DMS 273 (cell line): ENCODE results near the gene PGLYRP1.
A peak's percentile ranks its signal among the peaks of the same experiment; 100 is the strongest.

Experiments
- DNase-seq: peaks from one replicate; lab custom pipeline; 2025; ENCODE audit not compliant: unreplicated experiment; lab: John Stamatoyannopoulos, UW

Gene PGLYRP1, protein sequence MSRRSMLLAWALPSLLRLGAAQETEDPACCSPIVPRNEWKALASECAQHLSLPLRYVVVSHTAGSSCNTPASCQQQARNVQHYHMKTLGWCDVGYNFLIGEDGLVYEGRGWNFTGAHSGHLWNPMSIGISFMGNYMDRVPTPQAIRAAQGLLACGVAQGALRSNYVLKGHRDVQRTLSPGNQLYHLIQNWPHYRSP

GRCh38 chr19:46022431-46023310, at the start of gene PGLYRP1:
TSS of gene PGLYRP1 (minus strand) at chr19:46023053. CDS start at chr19:46023021, 32 bp downstream.
- DNase-seq, result no peak

DNA sequence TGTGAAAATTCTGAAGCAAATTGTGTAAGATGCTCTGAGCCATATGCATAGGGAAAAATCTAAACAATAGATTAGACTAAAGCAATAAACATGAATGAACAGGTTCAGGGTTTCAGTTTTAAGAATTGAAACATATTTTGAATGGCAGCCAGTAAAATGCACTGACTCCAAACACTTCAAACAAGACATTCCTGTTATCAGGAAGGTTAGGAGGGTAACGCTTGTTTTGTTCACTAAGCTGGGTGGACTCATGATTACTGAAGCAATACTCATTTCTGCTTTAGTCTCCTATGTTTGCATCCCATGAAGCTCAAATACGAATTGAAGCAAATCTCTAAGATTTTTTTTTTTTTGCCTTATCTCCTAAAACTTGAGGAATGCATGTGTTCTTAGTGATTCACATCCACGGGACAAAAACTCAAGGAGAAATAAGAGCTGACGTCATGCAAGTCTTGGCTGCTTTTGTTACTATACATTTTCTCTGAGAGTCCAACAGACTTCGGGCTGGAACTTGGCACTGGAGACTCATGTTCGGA, 47.0 kb upstream of the PGLYRP1 start:
- DNase-seq, result peak; percentile 6

DNA sequence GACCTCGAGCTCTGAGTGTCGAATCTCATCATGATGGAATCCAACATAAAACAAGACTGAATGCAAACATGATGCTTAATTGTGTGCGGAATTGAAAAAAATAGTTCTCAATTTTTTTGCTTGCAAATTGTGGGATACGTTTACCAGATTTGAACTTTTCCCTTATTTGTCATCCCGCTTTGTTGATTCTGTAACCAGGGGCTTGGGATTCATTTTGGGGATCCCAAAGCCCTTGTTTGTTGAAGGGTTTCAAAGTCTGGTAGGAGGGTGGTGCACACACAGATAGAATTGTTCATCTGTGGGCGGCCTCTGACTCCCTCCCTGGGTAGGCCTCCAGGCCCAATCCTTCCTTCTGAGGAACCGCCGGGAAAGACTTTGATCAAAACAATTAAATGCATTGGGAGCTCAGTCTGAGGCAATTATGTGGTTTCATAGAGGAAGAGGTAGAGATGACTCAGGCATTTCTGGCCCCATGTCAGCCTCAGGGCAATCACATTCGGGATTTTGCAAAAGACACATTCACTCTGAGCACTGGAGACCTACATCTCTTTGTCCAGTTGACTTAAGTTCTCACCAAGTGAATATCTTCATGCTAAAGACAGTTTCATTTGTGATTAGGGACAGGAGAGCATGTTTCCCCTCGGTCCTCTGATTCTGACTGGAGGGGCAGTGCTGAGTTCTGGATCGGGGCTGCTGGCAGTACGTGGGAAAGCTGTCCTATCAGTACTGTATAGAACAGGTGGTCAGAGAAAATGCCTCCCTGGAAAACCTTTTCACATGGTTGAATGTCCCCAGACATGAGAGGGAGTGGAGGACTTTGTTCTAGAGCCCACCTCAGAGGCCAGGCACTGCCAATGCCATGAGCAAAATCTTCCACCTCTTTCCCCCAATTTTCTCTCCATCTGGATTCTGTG, 45.7 kb upstream of the PGLYRP1 start:
- DNase-seq, result no peak

GRCh38 chr19:46067691-46068090, 44.8 kb upstream of the PGLYRP1 start:
- no peak for DNase-seq

DNA sequence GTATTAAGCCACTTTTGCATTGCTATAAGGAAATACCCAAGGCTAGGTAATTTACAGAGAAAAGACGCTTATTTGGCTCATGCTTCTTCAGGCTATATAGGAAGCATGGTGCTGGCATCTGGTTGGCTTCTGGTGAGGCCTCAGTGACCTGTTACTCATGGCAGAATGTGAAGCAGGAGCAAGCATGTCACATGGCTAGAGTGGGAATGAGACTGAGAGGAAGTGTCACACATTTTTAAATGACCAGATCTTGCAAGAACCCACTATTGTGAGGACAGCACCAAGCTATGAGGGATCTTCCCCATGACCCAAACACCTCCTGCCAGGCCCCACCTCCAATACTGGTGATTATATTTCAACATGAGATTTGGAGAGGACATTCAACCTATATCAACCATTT, 43.6 kb upstream of the PGLYRP1 start:
- DNase-seq, result no peak

DNA sequence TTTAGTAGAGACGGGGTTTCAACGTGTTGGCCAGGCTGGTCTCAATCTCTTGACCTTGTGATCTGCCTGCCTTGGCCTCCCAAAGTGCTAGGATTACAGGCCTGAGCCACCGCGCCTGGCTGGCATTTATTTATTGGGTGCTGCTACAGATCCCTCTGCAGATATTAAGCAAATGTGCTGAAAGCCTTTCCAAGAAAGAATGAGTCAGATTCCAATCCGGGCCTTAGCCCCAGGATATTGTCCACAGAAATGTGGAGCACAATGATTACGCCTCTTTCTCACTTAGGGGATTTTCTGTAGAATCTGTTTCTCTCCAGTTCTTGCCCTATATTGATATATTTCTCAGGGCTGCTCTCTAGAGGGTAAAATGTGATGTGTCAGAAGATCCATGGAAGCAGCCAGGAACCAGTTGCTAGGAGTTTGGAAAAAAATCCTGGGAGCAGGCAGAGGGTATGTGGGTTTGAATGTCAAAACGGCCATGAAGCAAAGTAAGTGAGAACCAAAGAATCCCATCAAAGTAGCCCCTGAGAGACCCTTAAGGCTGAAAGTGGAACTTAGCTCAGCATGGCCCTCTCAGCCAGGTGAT, 42.7 kb upstream of the PGLYRP1 start:
- DNase-seq, result no peak

DNA sequence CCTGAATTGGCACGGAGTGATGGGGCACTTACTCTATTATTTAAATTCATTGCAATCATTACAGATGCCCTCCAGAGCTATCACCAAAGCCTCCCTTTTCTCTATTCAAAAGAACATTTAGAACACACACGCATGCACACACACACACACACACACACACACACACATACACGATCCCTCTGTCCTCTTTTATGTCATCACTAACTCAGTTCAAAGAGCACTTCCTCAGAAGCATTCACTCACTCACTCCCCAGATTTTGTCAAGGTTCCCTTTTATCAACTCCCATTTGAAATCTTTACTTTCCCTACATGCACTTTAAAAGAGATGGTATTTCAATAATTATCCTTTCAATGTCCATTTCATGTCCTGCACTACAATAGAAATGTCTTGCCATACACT, 40.3 kb upstream of the PGLYRP1 start:
- no peak for DNase-seq

GRCh38 chr19:46060012-46060411, 37.2 kb upstream of the PGLYRP1 start:
- DNase-seq, result no peak

DNA sequence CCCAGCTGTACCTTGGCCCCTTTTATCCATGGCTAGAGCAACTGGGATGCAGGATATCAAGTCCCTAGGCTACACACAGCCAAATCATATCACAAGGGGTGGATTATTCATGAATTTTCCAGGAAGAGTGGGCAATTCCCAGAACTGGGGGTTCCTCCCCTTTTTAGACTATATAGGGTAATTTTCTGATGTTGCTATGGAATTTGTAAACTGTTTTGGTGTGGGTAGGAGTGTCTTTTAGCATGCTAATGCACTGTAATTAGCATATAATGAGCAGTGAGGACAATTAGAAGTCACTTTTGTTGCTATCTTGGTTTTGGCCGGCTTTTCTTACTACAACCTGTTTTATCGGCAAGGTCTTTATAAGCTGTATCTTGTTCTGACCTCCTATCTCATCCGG, 35.9 kb upstream of the PGLYRP1 start:
- DNase-seq, result no peak

DNA sequence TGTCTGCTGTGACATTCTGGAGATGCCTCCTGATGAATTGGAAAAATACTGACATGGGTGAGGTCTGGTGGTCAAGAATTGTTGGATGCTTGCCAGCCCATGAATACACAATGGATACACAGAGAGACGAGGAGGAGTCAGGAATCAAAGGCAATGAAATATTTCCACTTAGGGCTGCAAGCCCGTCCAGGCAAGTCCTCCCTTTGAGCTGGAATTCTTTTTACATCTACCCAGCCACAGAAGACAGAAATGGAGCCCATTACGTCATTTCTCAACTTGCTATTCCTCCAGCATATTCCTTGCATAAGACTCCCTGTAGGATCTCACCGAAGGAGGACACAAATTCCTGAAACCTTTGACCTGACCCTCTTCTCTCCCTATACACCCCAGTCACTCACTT, 33.7 kb upstream of the PGLYRP1 start:
- no peak for DNase-seq

GRCh38 chr19:46052896-46053295, 30.0 kb upstream of the PGLYRP1 start:
- DNase-seq, result peak; percentile 26

GRCh38 chr19:46049597-46049996, 26.7 kb upstream of the PGLYRP1 start:
- DNase-seq, result peak; percentile 10

DNA sequence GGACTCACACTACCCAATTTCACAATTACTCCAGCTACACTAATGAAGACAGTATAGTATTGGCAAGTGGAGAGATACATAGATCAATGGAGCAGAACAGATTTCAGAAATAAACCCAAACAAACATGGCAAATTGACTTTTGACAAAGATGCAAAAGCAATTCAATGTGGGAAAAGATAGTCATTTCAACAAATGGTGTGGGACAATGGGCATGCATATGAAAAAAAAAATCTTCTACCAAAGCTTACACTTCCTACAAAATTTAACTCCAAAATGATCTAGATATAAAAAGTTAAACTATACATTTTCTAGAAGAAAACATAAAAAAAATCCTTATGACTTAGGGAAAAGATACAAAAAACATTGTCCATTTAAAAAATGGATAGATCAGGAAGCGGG, 20.7 kb upstream of the PGLYRP1 start:
- DNase-seq, result no peak

DNA sequence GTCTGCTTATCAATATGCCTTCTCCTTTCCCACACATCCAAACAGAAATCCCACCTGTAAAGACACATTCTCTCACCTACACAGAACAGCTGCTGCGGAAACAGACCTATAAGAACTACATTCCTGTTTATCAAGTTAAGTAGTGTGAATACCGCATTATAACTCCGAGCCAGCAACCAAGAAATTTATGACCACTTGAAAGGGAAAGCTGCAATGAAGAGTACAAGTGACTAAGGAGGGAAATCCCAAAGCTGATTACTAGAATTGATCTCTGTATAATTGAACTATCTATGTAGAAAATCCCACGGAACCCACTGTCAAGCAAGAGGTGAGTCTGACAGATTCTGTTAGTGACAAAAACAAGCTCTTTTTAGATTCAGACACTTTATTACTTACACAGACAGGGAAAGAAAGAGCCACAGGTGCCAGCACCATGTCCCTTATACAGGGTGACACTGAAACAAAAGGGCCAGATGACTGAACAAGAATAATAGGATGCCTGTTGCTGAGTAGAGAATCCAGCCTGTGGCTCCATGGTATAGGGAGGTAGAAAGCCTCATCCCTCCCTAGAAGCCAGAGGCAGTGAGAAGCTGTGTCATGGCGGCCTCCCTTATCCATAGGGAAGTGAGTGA, 19.5 kb upstream of the PGLYRP1 start:
- no peak for DNase-seq

DNA sequence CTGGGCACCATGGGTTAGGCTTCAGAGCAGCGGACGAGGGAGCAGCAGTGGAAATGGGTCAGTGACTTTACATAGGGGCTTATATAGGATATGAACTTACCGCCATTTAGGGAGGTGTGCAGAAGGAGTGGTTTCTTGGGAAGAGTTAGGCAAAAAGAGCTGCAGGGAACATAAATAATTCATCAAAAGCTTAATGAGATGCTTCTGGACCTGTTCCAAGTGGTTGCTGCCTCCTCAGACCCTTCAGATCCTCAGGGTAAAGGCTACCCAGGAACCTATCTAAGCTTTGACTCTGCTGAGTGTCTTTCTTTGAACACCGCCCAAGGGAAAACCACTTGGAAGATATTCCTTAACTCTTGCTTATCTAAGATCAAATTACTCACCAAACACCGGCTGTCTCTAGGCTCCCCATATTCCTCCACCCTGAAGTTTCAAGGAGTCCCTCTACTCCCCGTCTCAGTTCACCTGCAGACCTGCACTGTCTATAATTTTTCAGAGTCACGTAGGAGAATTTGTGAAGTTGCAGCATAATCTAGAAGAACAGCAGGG, 18.2 kb upstream of the PGLYRP1 start, which contains the start of gene IGFL4:
TSS of gene IGFL4 (minus strand) at position 51 of the 549 bp plus-strand sequence. CDS start at position 11, 40 bp downstream.
- peak; percentile 51 for DNase-seq

DNA sequence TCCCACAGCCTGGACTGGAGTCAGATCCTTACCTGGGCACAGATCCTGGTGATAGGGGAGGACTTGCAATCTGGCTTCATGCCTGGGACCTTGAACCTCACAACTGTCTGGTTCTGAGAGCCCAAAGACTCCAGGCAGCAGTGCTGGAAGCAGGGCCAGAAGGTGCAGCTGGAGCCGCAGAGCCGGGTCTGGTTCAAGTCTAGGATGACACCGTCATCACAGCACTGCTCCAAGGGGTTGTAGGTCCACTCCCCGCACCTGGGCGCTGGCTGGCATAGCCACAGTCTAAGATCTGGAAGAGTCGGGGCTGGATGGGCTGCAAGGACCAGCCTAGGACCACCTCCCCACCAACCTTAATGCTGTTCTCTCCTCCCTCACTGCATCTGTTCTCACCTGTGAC, 17.3 kb upstream of the PGLYRP1 start:
- no peak for DNase-seq

DNA sequence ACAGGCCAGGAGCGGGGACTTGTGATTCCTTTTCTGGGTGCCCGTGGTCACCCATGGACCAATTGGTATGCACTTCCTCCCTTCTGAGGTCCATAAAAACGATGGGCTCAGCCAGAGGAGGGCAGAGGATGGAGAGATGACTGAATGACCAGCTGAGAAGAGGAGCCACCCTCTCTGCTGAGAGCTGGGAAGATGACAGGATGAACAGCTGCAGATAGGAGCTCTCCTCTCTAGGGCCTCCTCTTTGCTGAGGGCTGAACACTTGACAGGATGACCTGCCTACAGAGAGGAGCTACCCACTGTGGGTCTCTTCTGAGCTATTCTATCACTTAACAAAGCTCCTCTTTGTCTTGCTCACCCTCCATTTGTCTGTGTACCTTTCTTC, 13.9 kb upstream of the PGLYRP1 start:
- no peak for DNase-seq

- no peak for DNase-seq
Observed at GRCh38 chr19:46035986-46036743, 13.3 kb upstream of the PGLYRP1 start.

DNA sequence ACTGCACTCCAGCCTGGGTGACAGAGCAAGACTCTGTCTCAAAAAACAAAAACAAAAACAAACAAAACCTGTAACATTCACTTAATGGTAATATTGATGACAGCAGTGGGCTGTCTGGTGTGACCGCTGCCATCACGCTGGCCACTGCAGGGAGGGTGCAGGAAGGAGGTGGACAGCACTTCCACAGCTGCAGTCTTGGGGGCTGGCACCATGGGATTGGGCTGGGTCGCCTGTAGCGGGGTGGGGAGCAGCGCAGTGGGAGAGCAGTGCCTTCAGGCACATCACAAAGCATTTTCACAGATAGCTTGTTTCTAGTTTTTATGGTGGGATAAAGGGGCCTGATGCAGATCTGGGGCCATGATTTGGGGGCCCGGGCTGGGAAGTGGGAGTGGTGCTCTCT, 12.7 kb upstream of the PGLYRP1 start:
- DNase-seq, result no peak
